GM12891 (cell line): ENCODE measurements around the gene WNK4.

ENCODE experiments used
- PAX5 ChIP-seq: IDR thresholded peaks from 2 replicates; pipeline ENCODE4 v1.6.1; 2011; ENCODE audit warnings: low read length, moderate library complexity, mild to moderate bottlenecking; ENCODE audit not compliant: insufficient read depth, severe bottlenecking
- POLR2A ChIP-seq: IDR thresholded peaks from 2 replicates; pipeline ENCODE4 v1.6.1; 2011; ENCODE audit warnings: low read depth, low read length, control low read depth
- POLR2AphosphoS5 ChIP-seq: IDR thresholded peaks from 2 replicates; pipeline ENCODE4 v1.6.1; 2011; ENCODE audit warnings: low read depth, low read length, control low read depth
- POU2F2 ChIP-seq: IDR thresholded peaks from 2 replicates; pipeline ENCODE4 v1.6.1; 2011; ENCODE audit warnings: low read depth, mild to moderate bottlenecking, control low read depth, low read length, moderate library complexity
- SPI1 ChIP-seq: IDR thresholded peaks from 2 replicates; pipeline ENCODE4 v1.6.1; 2011; ENCODE audit warnings: low read depth, low read length, control low read depth
- TAF1 ChIP-seq: IDR thresholded peaks from 2 replicates; pipeline ENCODE4 v1.6.1; 2011; ENCODE audit warnings: low read depth, low read length, control low read depth

DNA sequence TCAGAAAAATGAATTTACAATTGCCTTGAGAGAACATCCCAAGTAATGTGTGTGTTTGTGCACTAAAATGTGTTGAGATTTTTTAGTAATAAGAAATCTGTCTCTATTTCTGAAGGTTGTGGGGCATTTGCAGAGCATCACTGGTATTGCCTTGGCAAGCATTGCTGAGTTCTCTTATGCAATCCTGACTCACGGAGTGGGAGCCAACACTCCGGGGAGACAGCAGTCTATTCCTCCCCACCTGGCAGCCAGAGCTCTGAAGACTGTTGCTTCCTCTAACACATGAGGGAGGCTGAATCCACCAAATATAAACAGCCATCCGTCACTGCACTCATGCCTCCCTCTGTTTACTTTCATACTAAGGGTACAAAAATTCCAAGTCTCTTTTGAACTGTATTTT, 28.8 kb downstream of the WNK4 start:
- TF ChIP-seq POLR2A (no peak), PAX5 (no peak), POLR2AphosphoS5 (no peak), POU2F2 (no peak), TAF1 (no peak), SPI1 (no peak)
